HepG2 (cell line): ENCODE results near the gene TALDO1. TPM values are rescaled to one million over a fixed set of nuclear protein-coding genes. Genes with fewer than 3 reads are reported as not detected.

Source experiments
- CBX2 ChIP-seq, 2 experiments: fragments of 200-600 bp in 1 of 2; sonication (generic); formaldehyde crosslinking in 1 of 2; IDR thresholded peaks; 2 replicates each; pipeline versions ENCODE4 v1.7.0 to v1.8.1; 2018 to 2022; ENCODE audit warnings: low read depth in 2 of 2, low read length in 1 of 2, mild to moderate bottlenecking in 1 of 2, missing genetic modification reagents in 1 of 2
- KDM2A ChIP-seq: sonication (generic); formaldehyde crosslinking; IDR thresholded peaks from 2 replicates; pipeline ENCODE4 v1.4.0; 2020; ENCODE audit warnings: low read depth, missing genetic modification reagents, borderline replicate concordance
- KLF12 ChIP-seq: sonication (generic); formaldehyde crosslinking; IDR thresholded peaks from 2 replicates; pipeline ENCODE4 v1.4.0; 2020; ENCODE audit warnings: missing genetic modification reagents, borderline replicate concordance
- MATR3 ChIP-seq: sonication (generic); formaldehyde crosslinking; IDR thresholded peaks from 2 replicates; pipeline ENCODE4 v1.4.0; 2020; ENCODE audit warnings: missing genetic modification reagents
- MIER3 ChIP-seq: IDR thresholded peaks from 2 replicates; pipeline ENCODE4 v1.6.1; 2016; ENCODE audit warnings: missing compliant biosample characterization, borderline replicate concordance
- NAIF1 ChIP-seq: sonication (generic); formaldehyde crosslinking; IDR thresholded peaks from 2 replicates; pipeline ENCODE4 v1.5.0; 2020; ENCODE audit warnings: mild to moderate bottlenecking, missing genetic modification reagents, borderline replicate concordance
- NKX3-1 ChIP-seq: sonication (generic); formaldehyde crosslinking; IDR thresholded peaks from 2 replicates; pipeline ENCODE4 v1.5.0; 2020; ENCODE audit warnings: missing genetic modification reagents
- POGZ ChIP-seq: sonication (generic); formaldehyde crosslinking; IDR thresholded peaks from 2 replicates; pipeline ENCODE4 v1.4.0; 2020; ENCODE audit warnings: mild to moderate bottlenecking, missing genetic modification reagents
- POLR2AphosphoS5 ChIP-seq: IDR thresholded peaks from 2 replicates; pipeline ENCODE4 v1.6.1; 2012; ENCODE audit warnings: low read depth, low read length
- RFX5 ChIP-seq: IDR thresholded peaks from 2 replicates; pipeline ENCODE4 v1.6.1; 2011; ENCODE audit warnings: low read depth, low read length, improper control_type of control experiment
- RORA ChIP-seq: sonication (generic); formaldehyde crosslinking; IDR thresholded peaks from 2 replicates; pipeline ENCODE4 v1.5.0; 2020; ENCODE audit warnings: mild to moderate bottlenecking, missing genetic modification reagents, moderate library complexity
- XRCC5 ChIP-seq: fragments of 200-400 bp; formaldehyde crosslinking; optimal IDR thresholded peaks from 2 replicates; pipeline ENCODE3; 2017; ENCODE audit warnings: mild to moderate bottlenecking, low read length
- ZFYVE20 ChIP-seq: sonication (generic); formaldehyde crosslinking; IDR thresholded peaks from 2 replicates; pipeline ENCODE4 v1.8.0; 2023; ENCODE audit warnings: low read depth, mild to moderate bottlenecking, moderate library complexity, missing genetic modification reagents, borderline replicate concordance
- ZKSCAN8 ChIP-seq: IDR thresholded peaks from 2 replicates; pipeline ENCODE4 v1.6.1; 2016; ENCODE audit warnings: borderline replicate concordance, missing genetic modification reagents, missing compliant biosample characterization
- ZMYM3 ChIP-seq: sonication (generic); formaldehyde crosslinking; IDR thresholded peaks from 2 replicates; pipeline ENCODE4 v1.5.1; 2020; ENCODE audit warnings: mild to moderate bottlenecking, missing genetic modification reagents
- ZNF333 ChIP-seq: sonication (generic); formaldehyde crosslinking; IDR thresholded peaks from 2 replicates; pipeline ENCODE4 v1.4.0; 2020; ENCODE audit warnings: mild to moderate bottlenecking, missing genetic modification reagents, borderline replicate concordance
- ZNF577 ChIP-seq: sonication (generic); formaldehyde crosslinking; IDR thresholded peaks from 2 replicates; pipeline ENCODE4 v1.4.0; 2020; ENCODE audit warnings: mild to moderate bottlenecking, low read depth, missing genetic modification reagents, borderline replicate concordance
- ZNF607 ChIP-seq: sonication (generic); formaldehyde crosslinking; IDR thresholded peaks from 2 replicates; pipeline ENCODE4 v1.5.1; 2020; ENCODE audit warnings: missing genetic modification reagents, mild to moderate bottlenecking, borderline replicate concordance
- ZNF749 ChIP-seq: sonication (generic); formaldehyde crosslinking; IDR thresholded peaks from 2 replicates; pipeline ENCODE4 v1.8.0; 2022; ENCODE audit warnings: mild to moderate bottlenecking, missing genetic modification reagents, moderate library complexity, borderline replicate concordance
- ZSCAN25 ChIP-seq: sonication (generic); formaldehyde crosslinking; IDR thresholded peaks from 2 replicates; pipeline ENCODE4 v1.8.0; 2022; ENCODE audit warnings: mild to moderate bottlenecking, missing genetic modification reagents
- polyA plus RNA-seq, 8 experiments: library from polyadenylated mRNA; depleted of rRNA in 3 of 8; stranded (reverse) in 7 of 8; unstranded in 1 of 8; fragments of >200 nt; fragmentation: Illumina TruSeq in 4 of 8; extraction: Trizol in 4 of 8; gene quantifications; 2 replicates each; pipeline versions ENCODE4 v1.2.1 to v1.2.3, GENCODE V29; 2011 to 2016; ENCODE audit warnings: low read depth in 4 of 8, missing spikeins in 1 of 8, mixed read lengths in 1 of 8; ENCODE audit not compliant: insufficient read depth in 1 of 8
- total RNA-seq, 5 experiments: library from RNA; depleted of rRNA; stranded (reverse); fragments of >200 nt; fragmentation: Illumina TruSeq; extraction: Trizol; gene quantifications; 2 replicates each; pipeline ENCODE4 v1.2.3, GENCODE V29; 2016; ENCODE audit warnings: low read depth in 1 of 5
- TF ChIP-seq, protein P1 (sequence below): sonication (generic); formaldehyde crosslinking; IDR thresholded peaks from 2 replicates; pipeline ENCODE4 v1.9.0; 2022; ENCODE audit warnings: low read depth, missing genetic modification reagents
- TF ChIP-seq, protein P2 (sequence below): sonication (generic); formaldehyde crosslinking; IDR thresholded peaks from 2 replicates; pipeline ENCODE4 v1.8.0; 2022; ENCODE audit warnings: missing genetic modification reagents, mild to moderate bottlenecking, borderline replicate concordance
- TF ChIP-seq, protein P3 (sequence below): sonication (generic); formaldehyde crosslinking; IDR thresholded peaks from 2 replicates; pipeline ENCODE4 v1.5.0; 2020; ENCODE audit warnings: missing genetic modification reagents
- TF ChIP-seq, protein P4 (sequence below): IDR thresholded peaks from 2 replicates; pipeline ENCODE4 v1.6.1; 2016; ENCODE audit warnings: low read depth, borderline replicate concordance

The TALDO1 gene
- total and polyA plus RNA-seq, 2 of the 13 experiments (the other 11 are each of a cell fraction or from before 2014, with no cell fraction given): 107 to 240 TPM

DNA sequence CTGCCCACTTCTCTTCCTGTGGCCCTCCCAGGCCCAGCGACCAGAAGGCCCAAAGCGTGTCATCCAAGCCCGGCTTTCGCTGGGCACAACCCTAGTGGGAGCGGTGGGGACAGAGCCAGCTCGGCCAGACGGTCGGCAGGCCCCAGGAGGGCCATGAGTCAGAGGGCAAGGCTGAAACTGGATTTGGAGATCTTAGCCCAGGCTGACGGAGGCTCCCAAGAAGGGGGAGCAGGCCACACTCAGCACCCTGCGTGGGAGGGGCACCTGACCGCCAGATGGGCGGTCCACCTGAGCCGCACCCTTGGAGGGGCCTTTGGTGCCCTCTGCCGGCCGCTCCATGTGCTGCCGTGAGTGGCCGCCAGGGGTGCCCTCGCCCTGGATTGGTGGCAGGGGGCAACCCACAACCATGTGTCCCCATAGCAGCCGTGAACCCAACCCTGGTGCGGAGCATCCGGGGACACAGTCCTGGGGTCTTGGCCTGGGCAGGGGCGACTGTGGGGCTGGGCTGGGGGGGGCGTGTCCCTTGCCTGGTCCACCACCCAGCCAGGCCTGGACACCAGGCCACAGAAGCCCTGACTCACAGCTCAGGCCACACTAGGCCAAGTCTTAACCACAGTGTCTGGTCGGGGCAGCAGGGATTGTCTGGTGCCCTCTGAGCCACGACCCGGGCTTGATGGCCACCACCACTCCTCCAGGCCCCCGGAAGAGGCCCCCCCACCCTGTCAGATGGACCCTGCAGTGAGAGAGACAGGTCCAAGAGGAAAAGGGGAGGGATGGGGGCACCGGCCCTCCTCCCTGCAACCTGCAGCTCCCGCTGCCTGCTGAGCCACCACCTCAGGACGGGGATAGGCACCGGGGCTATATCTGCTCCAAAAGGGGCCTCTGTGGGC is 19.2 kb upstream of the TALDO1 start (continued):
- TF ChIP-seq ZKSCAN8: peak; percentile 30; the same call in 1 of the 2 replicates
- no peak for TF ChIP-seq NAIF1 (CRISPR knock-in tag)
- no peak for TF ChIP-seq MIER3 (CRISPR knock-in tag)
- TF ChIP-seq RORA: no peak
- no peak for TF ChIP-seq ZNF333 (CRISPR knock-in tag)
- TF ChIP-seq, protein P1, sequence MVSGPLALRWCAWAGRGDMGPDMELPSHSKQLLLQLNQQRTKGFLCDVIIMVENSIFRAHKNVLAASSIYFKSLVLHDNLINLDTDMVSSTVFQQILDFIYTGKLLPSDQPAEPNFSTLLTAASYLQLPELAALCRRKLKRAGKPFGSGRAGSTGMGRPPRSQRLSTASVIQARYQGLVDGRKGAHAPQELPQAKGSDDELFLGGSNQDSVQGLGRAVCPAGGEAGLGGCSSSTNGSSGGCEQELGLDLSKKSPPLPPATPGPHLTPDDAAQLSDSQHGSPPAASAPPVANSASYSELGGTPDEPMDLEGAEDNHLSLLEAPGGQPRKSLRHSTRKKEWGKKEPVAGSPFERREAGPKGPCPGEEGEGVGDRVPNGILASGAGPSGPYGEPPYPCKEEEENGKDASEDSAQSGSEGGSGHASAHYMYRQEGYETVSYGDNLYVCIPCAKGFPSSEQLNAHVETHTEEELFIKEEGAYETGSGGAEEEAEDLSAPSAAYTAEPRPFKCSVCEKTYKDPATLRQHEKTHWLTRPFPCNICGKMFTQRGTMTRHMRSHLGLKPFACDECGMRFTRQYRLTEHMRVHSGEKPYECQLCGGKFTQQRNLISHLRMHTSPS (CRISPR knock-in tag): peak; percentile 93; the same call in 1 of the 2 replicates
- peak; percentile 94 for TF ChIP-seq KDM2A (CRISPR knock-in tag)
- TF ChIP-seq ZFYVE20: no peak
- TF ChIP-seq, protein P2, sequence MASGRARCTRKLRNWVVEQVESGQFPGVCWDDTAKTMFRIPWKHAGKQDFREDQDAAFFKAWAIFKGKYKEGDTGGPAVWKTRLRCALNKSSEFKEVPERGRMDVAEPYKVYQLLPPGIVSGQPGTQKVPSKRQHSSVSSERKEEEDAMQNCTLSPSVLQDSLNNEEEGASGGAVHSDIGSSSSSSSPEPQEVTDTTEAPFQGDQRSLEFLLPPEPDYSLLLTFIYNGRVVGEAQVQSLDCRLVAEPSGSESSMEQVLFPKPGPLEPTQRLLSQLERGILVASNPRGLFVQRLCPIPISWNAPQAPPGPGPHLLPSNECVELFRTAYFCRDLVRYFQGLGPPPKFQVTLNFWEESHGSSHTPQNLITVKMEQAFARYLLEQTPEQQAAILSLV: no peak
- no peak for TF ChIP-seq ZNF749 (CRISPR knock-in tag)
- TF ChIP-seq MATR3 (CRISPR knock-in tag): no peak
- TF ChIP-seq, protein P3, sequence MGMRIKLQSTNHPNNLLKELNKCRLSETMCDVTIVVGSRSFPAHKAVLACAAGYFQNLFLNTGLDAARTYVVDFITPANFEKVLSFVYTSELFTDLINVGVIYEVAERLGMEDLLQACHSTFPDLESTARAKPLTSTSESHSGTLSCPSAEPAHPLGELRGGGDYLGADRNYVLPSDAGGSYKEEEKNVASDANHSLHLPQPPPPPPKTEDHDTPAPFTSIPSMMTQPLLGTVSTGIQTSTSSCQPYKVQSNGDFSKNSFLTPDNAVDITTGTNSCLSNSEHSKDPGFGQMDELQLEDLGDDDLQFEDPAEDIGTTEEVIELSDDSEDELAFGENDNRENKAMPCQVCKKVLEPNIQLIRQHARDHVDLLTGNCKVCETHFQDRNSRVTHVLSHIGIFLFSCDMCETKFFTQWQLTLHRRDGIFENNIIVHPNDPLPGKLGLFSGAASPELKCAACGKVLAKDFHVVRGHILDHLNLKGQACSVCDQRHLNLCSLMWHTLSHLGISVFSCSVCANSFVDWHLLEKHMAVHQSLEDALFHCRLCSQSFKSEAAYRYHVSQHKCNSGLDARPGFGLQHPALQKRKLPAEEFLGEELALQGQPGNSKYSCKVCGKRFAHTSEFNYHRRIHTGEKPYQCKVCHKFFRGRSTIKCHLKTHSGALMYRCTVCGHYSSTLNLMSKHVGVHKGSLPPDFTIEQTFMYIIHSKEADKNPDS: no peak
- TF ChIP-seq ZNF577 (CRISPR knock-in tag): no peak
- no peak for TF ChIP-seq CBX2 (IDR thresholded peaks at IDR 0.05; ENCODE audit: low read depth, low read length)
- TF ChIP-seq CBX2 (CRISPR knock-in tag; IDR thresholded peaks at IDR 0.05; ENCODE audit: low read depth): no peak
- 0 out of 2 replicates have a peak, but pooled peaks have one; percentile 38 for TF ChIP-seq ZSCAN25 (CRISPR knock-in tag)
- TF ChIP-seq NKX3-1 (CRISPR knock-in tag): no peak
- TF ChIP-seq POLR2AphosphoS5: peak; percentile 39; the same call in 1 of the 2 replicates
- peak; percentile 91; the same call in 1 of the 2 replicates for TF ChIP-seq KLF12 (CRISPR knock-in tag)
- TF ChIP-seq, protein P4, sequence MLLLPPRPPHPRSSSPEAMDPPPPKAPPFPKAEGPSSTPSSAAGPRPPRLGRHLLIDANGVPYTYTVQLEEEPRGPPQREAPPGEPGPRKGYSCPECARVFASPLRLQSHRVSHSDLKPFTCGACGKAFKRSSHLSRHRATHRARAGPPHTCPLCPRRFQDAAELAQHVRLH (CRISPR knock-in tag): peak; percentile 47; the same call in 1 of the 2 replicates
- TF ChIP-seq ZMYM3 (CRISPR knock-in tag): peak; percentile 11; the same call in 1 of the 2 replicates
- 0 out of 2 replicates have a peak, but pooled peaks have one; percentile 59 for TF ChIP-seq POGZ (CRISPR knock-in tag)
- no peak for TF ChIP-seq RFX5
- TF ChIP-seq XRCC5: peak; percentile 96
- no peak for TF ChIP-seq ZNF607 (CRISPR knock-in tag)
